ENCODE data around the gene C16orf78. TPM values are rescaled to one million over a fixed set of nuclear protein-coding genes. Genes with fewer than 3 reads are reported as not detected.

The C16orf78 gene
- total and polyA plus RNA-seq, 2 of the 4 experiments (the other 2 are of a cell fraction) = not detected

GRCh38 chr16:49436181-49436580 lies 62.6 kb downstream of the C16orf78 start:
- Histone ChIP-seq H4K8ac (ENCODE audit: low read depth in 2 of 2, low read length in 2 of 2) (no peak overlapping the region), H3K23ac (ENCODE audit: low read depth, low read length) (no peak overlapping the region), H4K5ac (ENCODE audit: low read depth, low read length) (no peak overlapping the region), H2AFZ (replicated peaks; ENCODE audit: low read length, poor library complexity) (no peak overlapping the region), H3K9me3 (ENCODE audit: control insufficient read depth, insufficient read depth, low read length) (no peaks in the 10 kb centered on the region), H2AK5ac (ENCODE audit: low read depth, low read length) (no peak overlapping the region), H4K91ac (ENCODE audit: insufficient read depth, low read depth, low read length) (no peak overlapping the region), H2BK5ac (ENCODE audit: low read depth, low read length, poor library complexity, severe bottlenecking) (no peak overlapping the region), H3K4ac (ENCODE audit: low read depth, low read length) (no peak overlapping the region), H3K27ac (ENCODE audit: insufficient read depth, low read length) (no peak overlapping the region), H3K27me3 (ENCODE audit: control insufficient read depth, insufficient read depth, low read length) (peaks cover 3% of the 10 kb centered on the region; the same call in 1 of the 2 replicates), H3K9ac (ENCODE audit: low read depth, low read length) (no peak overlapping the region), H3K79me1 (ENCODE audit: low read depth in 1 of 2, low read length in 2 of 2) (no peaks in the 10 kb centered on the region), H3K4me2 (ENCODE audit: low read depth, low read length) (no peak overlapping the region), H2BK120ac (ENCODE audit: low read depth, low read length) (no peak overlapping the region), H3K4me1 (ENCODE audit: control insufficient read depth, insufficient read depth, low read length) (no peaks in the 10 kb centered on the region), H3K4me3 (ENCODE audit: insufficient read depth, low read depth, low read length) (no peak overlapping the region), H3K18ac (ENCODE audit: low read depth, low read length) (no peak overlapping the region), H3K9me1 (ENCODE audit: insufficient read depth, low read length) (no peaks in the 10 kb centered on the region), H2BK15ac (ENCODE audit: low read depth, low read length) (no peak overlapping the region), H3K56ac (ENCODE audit: extremely low read depth, insufficient read depth, low read length) (no peak overlapping the region), H2BK20ac (ENCODE audit: low read depth, low read length) (no peak overlapping the region), H2AK9ac (replicated peaks; ENCODE audit: low read depth, low read length, poor library complexity) (no peak overlapping the region), H4K20me1 (ENCODE audit: insufficient read depth, low read length) (no peaks in the 10 kb centered on the region), H3K14ac (replicated peaks; ENCODE audit: low read depth, low read length) (no peak overlapping the region), H3K36me3 (ENCODE audit: control insufficient read depth, insufficient read depth, low read length) (no peaks in the 10 kb centered on the region)
- dilution Hi-C loops (cut with HindIII; ENCODE audit: low sequenced_read_pairs, unreplicated experiment) = no loop called here
- no TSS peak for BruUV-seq (replicated peaks)
- 41% methylated on average over 2 of the region's 7 CpGs; no CpG with 5 or more reads in 1 of the 2 experiments for WGBS, 2 experiments (ENCODE audit: extremely low coverage in 2 of 2, insufficient read length in 1 of 2)
- TF ChIP-seq RAD21 (IDR thresholded peaks at IDR 0.05; ENCODE audit: low read length) = no peak
- no peak for TF ChIP-seq ELK1 (IDR thresholded peaks at IDR 0.05; ENCODE audit: borderline replicate concordance, low read depth, low read length)
- TF ChIP-seq MAZ (IDR thresholded peaks at IDR 0.05; ENCODE audit: borderline replicate concordance, low read depth, low read length) = no peak
- no peak for TF ChIP-seq BHLHE40 (IDR thresholded peaks at IDR 0.05; ENCODE audit: low read depth, low read length)
- TF ChIP-seq FOS (IDR thresholded peaks at IDR 0.05; ENCODE audit: low read depth, low read length) = no peak
- no peak for TF ChIP-seq RCOR1 (IDR thresholded peaks at IDR 0.05; ENCODE audit: insufficient replicate concordance, low read length)
- TF ChIP-seq NFE2L2 (IDR thresholded peaks at IDR 0.05; ENCODE audit: low read depth, low read length) = no peak
- ChIA-PET POLR2A (ENCODE audit: unreplicated experiment) (no interaction called here), CTCF (no interaction called here)
- intact Hi-C loops (cut with micrococcal nuclease) = no loop called here
- ATAC-seq (ENCODE audit: low read depth) = no peak
- in situ Hi-C loops (cut with MboI; ENCODE audit: low sequenced_read_pairs) = no loop called here
- DNase-seq = no peak
